Dendritic cell treated with granulocyte-macrophage colony-stimulating factor and Interleukin-4, amounts not matched to agents 40 ng/mL and 50 ng/mL, for 4 days (primary cell): ENCODE measurements around the gene KLF8.
A peak's percentile ranks its signal among the peaks of the same experiment; 100 is the strongest.
"Not testable (repeated sequence)": the region's sequence is repeated elsewhere in the genome, so short reads cannot be mapped to it uniquely, and the experiment has no call there.

Experiments used
- H3K27ac Mint-ChIP-seq: one replicate; pipeline ENCODE4 v1.8.0; 2022; ENCODE audit warnings: mild to moderate bottlenecking, mixed read lengths
- H3K27me3 Mint-ChIP-seq: one replicate; pipeline ENCODE4 v1.8.0; 2022; ENCODE audit warnings: mild to moderate bottlenecking, mixed read lengths
- H3K36me3 Mint-ChIP-seq: one replicate; pipeline ENCODE4 v1.8.0; 2022; ENCODE audit warnings: low read depth, mixed read lengths
- H3K4me1 Mint-ChIP-seq: one replicate; pipeline ENCODE4 v1.8.0; 2022; ENCODE audit warnings: low read depth, mixed read lengths
- H3K4me3 Mint-ChIP-seq: one replicate; pipeline ENCODE4 v1.8.0; 2022; ENCODE audit warnings: mild to moderate bottlenecking, moderate library complexity, mixed read lengths
- H3K9me3 Mint-ChIP-seq: one replicate; pipeline ENCODE4 v1.8.0; 2022; ENCODE audit warnings: mixed read lengths
- intact Hi-C: fragments of 100-400 bp; cut with micrococcal nuclease; formaldehyde crosslinking; loops from one replicate; pipeline ENCODE4 v1.15.0; 2022

KLF8 gene

DNA sequence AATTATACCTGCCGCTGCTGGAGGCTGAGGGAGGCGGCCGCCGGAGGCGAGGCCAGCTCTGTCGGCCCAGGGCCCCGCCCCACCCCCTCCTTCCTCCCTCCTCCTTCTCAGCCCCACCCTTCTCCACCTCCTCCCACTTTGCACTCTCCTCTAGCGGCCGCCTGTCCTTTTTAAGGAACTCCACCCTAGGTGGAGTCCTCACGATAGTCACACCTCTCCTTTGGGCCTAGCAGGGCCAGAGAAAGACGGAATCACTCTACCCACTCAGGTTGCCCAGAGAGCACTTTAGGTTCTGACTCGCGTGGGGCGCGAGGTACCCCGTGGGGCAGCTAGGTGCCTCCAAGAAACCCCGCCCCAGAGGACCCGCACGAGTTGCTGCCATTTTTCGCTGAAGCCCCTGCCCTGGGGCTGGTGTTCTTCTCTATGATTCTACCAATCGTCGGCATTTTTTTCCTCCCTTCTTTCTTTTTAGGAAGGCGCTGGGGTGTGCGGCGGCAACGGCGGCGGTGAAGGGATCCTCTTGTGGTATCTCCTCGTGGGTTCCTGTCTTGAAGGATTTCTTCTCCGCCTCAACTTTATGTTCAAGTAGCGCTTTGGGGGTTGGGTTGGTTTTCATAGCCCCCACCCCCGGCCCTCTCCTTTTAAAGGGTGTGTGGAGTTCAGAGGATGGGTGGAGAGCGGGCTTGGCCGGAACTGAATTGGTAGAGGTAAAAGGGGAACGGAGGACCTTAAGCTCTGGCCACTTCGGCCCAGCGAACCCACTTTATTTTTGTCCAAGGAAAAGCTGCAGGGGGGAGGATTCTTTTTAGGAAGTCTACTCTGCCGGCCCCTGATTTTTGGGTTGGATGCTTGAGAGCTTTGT, at the start of gene KLF8:
Gene KLF8, plus strand, starts transcription at position 136 of the 862 bp plus-strand sequence. CDS start 979 bp downstream, outside the sequence.
- H3K9me3 Mint-ChIP-seq = no peaks in the 10 kb centered on the region
- H3K4me1 Mint-ChIP-seq = peaks cover 32% of the 10 kb centered on the region
- peak within 1 kb of the TSS; percentile 77 for H3K27ac Mint-ChIP-seq
- no peaks in the 10 kb centered on the region for H3K36me3 Mint-ChIP-seq
- H3K27me3 Mint-ChIP-seq = peaks cover 26% of the 10 kb centered on the region
- peak within 1 kb of the TSS; percentile 80 for H3K4me3 Mint-ChIP-seq
- intact Hi-C loops = loop anchor here (5.0 kb wide), 1 partner anchor 495 kb away; the partner anchor contains the start of gene NBDY

DNA sequence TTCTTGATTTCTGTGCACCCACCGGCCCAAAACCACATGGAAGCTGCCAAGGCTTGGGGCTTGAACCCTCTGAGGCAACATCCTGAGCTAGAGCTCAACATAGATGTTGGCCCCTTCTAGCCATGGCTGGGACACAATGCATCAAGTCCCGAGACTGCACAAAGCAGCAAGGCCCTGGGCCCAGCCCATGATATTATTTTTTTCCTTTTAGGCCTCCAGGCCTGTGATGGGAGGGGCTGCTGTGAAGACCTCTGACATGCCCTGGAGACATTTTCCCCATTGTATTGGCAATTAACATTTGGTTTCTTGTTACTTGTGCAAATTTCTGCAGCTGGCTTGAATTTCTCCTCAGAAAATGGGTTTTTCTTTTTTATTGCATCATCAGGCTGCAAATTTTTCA, 25.2 kb upstream of the KLF8 start:
- H3K27me3 Mint-ChIP-seq, intact Hi-C loops: not testable (repeated sequence)
- H3K9me3 Mint-ChIP-seq = peaks cover 20% of the 10 kb centered on the region

DNA sequence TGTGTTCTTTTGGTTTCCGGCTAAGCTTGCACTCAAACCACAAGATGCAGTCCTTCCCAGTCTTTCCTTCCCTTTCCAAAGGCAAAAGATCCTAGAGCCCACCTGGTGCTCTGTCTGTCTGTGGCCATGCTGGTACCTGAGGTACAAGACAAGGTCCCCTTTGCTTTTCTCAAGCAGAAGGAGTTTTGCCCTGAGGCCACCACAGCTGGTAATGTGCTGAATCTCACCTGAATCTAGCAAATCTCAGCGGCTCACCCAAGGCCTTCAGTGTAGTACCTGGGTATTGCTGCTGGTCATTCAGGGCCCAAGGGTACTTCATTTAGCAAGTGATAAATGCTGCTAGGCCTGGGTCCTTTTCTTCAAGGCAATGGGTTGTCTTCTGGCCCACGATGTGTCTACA, 20.5 kb upstream of the KLF8 start:
- Mint-ChIP-seq H3K36me3 (no peaks in the 10 kb centered on the region), H3K4me1 (no peaks in the 10 kb centered on the region), H3K27me3 (no peaks in the 10 kb centered on the region), H3K4me3 (no peak overlapping the region), H3K9me3 (peaks cover 5% of the 10 kb centered on the region), H3K27ac (no peak overlapping the region)
- intact Hi-C loops = no loop called here

More for the DNA sequence above, 25.2 kb upstream of the KLF8 start:
- H3K36me3 Mint-ChIP-seq, H3K4me1 Mint-ChIP-seq, H3K4me3 Mint-ChIP-seq, H3K27ac Mint-ChIP-seq: not testable (repeated sequence)

DNA sequence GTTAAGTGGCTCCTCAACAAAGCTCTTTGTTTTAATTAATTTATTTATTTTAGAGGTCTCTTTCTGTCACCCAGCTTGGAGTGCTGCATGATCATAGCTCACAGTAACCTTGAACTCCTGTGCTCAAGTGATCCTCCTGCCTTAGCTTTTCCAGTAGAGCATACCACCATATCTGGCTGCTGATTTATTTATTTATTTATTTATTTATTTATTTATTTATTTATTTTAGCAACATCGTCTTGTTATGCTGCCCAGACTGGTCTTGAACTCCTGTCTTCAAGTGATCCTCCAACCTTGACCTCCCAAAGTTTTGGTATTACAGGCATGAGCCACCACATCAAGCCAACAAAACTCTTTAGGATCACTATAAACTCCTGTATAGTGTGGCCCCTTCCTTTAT, 15.8 kb upstream of the KLF8 start:
- Mint-ChIP-seq H3K9me3 (no peaks in the 10 kb centered on the region), H3K4me1 (no peaks in the 10 kb centered on the region), H3K27ac (no peak overlapping the region), H3K4me3 (no peak overlapping the region), H3K27me3 (no peaks in the 10 kb centered on the region), H3K36me3 (no peaks in the 10 kb centered on the region)
- intact Hi-C loops = no loop called here

DNA sequence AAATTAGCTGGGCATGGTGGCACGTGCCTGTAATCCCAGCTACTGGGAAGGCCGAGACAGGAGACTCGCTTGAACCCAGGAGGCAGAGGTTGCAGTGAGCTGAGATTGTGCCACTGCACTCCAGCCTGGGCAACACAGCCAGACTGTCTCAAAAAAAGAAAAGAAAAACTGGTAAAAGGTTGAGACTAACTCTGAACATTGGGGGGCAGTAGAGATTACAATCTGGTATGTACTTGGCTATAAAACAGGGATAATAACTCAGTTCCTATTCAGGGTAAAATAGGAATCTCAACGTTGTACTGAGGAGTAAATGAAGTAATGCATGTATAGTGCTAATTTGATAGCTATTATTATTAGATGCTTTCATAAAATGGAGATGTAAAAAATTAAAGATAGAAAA, 12.5 kb upstream of the KLF8 start:
- no peak overlapping the region for H3K27ac Mint-ChIP-seq
- H3K27me3 Mint-ChIP-seq = no peaks in the 10 kb centered on the region
- H3K4me3 Mint-ChIP-seq = no peak overlapping the region
- intact Hi-C loops = no loop called here
- no peaks in the 10 kb centered on the region for H3K36me3 Mint-ChIP-seq
- H3K4me1 Mint-ChIP-seq = no peaks in the 10 kb centered on the region
- H3K9me3 Mint-ChIP-seq = no peaks in the 10 kb centered on the region

DNA sequence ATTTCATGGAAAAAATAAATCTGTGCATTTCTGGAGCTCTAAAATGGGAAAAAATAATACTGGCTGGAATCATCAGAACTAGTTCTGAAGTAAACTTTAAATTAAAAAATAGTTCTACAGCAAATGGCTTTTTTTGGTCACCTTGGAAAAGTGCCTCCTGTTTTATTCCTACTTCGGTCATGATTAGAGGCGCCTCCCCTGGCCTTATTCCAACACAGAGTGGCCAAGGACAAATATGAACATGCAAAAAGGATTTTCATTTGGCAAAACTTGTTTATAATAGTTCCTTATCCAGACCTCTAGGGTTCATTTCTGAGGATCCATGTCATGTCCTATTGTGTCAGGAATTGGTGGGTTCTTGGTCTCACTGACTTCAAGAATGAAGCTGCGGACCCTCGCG, 11.1 kb upstream of the KLF8 start:
- H3K36me3 Mint-ChIP-seq = no peaks in the 10 kb centered on the region
- H3K9me3 Mint-ChIP-seq = no peaks in the 10 kb centered on the region
- intact Hi-C loops = no loop called here
- H3K27ac Mint-ChIP-seq = no peak overlapping the region
- no peaks in the 10 kb centered on the region for H3K27me3 Mint-ChIP-seq
- H3K4me3 Mint-ChIP-seq = no peak overlapping the region
- no peaks in the 10 kb centered on the region for H3K4me1 Mint-ChIP-seq

DNA sequence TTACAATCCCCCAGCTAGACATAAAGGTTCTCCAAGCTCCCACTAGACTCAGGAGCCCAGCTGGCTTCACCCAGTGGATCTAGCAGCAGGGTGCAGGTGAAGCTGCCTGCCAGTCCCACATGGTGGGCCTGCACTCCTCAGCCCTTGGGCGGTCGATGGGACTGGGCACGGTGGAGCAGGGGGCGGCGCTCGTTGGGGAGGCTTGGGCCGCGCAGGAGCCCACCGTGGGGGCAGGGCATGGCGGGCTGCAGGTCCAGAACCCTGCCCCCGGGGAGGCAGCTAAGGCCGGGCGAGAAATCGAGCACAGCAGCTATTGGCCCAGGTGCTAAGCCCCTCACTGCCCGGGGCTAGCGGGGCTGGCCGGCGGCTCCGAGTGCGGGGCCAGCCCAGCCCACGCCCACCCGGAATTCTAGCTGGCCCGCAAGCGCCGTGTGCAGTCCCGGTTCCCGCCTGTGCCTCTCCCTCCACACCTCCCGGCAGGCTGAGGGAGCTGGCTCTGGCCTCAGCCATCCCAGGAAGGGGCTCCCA, 9.6 kb upstream of the KLF8 start:
- no peaks in the 10 kb centered on the region for H3K9me3 Mint-ChIP-seq
- no peak overlapping the region for H3K27ac Mint-ChIP-seq
- H3K4me3 Mint-ChIP-seq = no peak overlapping the region
- H3K36me3 Mint-ChIP-seq = no peaks in the 10 kb centered on the region
- no peaks in the 10 kb centered on the region for H3K4me1 Mint-ChIP-seq
- no peaks in the 10 kb centered on the region for H3K27me3 Mint-ChIP-seq
- intact Hi-C loops = no loop called here

DNA sequence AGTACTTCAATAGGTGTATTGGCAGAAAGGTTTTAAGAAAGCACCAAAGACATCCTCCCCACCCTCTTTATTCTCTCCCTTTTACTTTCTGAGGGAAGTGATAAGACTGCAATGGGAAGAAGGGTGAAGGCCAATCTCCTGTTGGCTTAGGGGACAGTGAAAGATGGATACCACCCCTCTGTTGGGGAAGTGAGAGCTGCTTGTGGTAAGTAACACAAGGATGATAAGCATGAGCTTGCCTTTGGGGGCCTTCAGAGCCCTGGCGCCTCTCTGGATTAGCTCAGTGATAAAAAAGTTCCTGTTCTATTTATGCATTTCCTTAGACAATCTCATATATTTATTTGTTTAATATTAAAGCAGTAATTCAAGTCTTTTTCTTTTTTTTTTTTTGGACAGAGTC, 5.2 kb upstream of the KLF8 start:
- H3K9me3 Mint-ChIP-seq = no peaks in the 10 kb centered on the region

DNA sequence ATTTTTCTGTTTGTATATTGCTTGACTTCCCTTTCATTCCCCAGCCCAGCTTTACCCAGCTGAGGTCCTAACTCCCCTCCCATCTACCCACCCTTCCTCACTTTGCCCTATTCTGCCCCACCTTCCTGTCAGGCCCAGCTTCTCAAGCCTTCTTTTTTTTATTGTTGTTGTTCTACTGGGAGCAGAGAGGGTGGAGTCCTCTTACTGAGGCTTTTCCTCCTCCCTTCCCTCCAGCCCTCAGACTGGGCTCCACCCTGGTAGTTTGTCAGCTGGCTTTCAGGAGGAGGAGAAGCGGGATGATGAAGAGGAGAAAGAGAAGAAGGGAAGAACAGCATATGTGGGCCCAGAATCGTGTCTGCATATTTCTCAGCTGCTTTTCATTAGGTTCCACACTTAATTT, 3.2 kb upstream of the KLF8 start:
- Mint-ChIP-seq H3K4me3 (no peak overlapping the region), H3K4me1 (peaks cover 32% of the 10 kb centered on the region), H3K27ac (peak overlapping the region; percentile 11), H3K36me3 (no peaks in the 10 kb centered on the region), H3K9me3 (no peaks in the 10 kb centered on the region), H3K27me3 (peaks cover 26% of the 10 kb centered on the region)
- intact Hi-C loops = no loop called here

More for the DNA sequence above, 5.2 kb upstream of the KLF8 start:
- Mint-ChIP-seq H3K27ac (no peak overlapping the region), H3K36me3 (no peaks in the 10 kb centered on the region), H3K4me3 (no peak overlapping the region), H3K4me1 (peaks cover 14% of the 10 kb centered on the region), H3K27me3 (peaks cover 11% of the 10 kb centered on the region)
- intact Hi-C loops = no loop called here

DNA sequence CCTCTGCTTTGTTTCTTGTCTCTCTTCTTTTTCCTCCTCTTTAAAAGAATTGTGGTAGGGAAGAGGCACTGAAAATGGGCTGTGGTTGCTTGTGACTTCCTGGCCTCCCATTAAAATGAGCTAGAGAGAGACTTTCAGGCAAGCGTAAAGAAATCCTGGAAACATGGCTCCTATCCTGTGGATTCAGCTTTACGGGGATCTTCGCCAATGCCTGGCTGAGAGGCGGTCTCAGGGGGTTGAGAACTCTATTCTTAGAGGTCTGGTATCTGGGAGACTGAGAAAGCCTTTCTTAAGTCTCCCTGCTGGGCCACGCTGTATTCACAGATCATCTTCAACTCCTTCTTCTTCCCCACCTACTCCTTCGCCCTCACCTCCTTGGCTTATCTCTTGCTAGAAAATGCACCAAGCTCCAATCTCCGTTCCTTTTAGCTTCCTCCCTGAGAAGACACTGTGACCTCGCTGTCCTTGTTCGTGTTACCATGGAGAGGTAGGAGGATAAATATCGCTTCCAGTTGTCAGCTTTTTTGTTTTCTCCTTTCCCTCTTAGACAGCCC, 542 bp upstream of the KLF8 start:
- no peaks in the 10 kb centered on the region for H3K9me3 Mint-ChIP-seq
- intact Hi-C loops = loop anchor here (5.0 kb wide), 1 partner anchor 496 kb away; the partner anchor contains the start of gene NBDY
- peaks cover 26% of the 10 kb centered on the region for H3K27me3 Mint-ChIP-seq
- no peak overlapping the region for H3K4me3 Mint-ChIP-seq
- no peaks in the 10 kb centered on the region for H3K36me3 Mint-ChIP-seq
- peaks cover 32% of the 10 kb centered on the region for H3K4me1 Mint-ChIP-seq
- H3K27ac Mint-ChIP-seq = no peak overlapping the region

DNA sequence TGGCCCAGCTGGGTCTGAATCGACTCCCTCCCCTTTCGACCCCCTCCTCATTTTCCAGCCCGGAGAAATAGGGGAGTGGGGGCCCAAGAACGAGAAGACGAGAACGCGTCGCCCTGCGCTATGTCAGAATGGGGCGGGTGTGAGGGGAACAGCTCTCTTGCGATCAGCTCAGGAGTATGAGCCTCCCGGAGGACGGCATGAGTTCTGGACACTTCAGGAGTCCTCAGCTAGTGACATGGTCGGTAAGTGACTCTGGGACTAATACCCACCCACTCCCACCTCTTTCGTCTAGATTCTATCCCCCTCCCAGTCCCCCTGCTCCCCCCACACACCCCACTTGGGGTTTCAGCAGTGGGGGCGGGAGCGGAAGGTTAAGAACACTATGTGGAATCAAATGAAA, 944 bp downstream of the KLF8 start:
- Mint-ChIP-seq H3K4me3 (peak overlapping the region; percentile 80), H3K27me3 (peaks cover 26% of the 10 kb centered on the region), H3K36me3 (no peaks in the 10 kb centered on the region), H3K9me3 (no peaks in the 10 kb centered on the region), H3K4me1 (peaks cover 32% of the 10 kb centered on the region), H3K27ac (peak overlapping the region; percentile 77)
- intact Hi-C loops = loop anchor here (5.0 kb wide), 1 partner anchor 494 kb away; the partner anchor contains the start of gene NBDY

DNA sequence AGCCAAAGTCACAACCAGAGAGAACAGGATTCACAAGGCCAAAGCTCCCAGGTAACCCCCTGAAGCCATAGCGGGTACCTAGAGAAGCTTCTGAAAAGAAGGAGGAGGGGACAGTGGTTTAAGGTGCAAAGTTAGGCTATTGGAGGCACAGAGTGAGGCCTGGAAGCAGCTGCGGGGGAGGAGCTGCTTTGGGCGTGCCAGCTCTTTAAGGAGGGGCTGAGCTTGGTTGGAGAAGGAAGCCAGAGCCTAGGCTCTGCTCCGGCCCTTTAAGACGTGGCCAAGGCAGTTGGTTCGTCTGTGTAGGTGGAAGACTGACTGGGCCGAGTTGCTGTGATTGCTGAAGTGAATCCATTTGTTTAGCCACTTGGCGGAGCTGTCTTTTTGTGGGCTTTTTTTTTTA, 1.5 kb downstream of the KLF8 start:
- H3K4me1 Mint-ChIP-seq = peaks cover 30% of the 10 kb centered on the region
- intact Hi-C loops = loop anchor here (5.0 kb wide), 1 partner anchor 494 kb away; the partner anchor contains the start of gene NBDY
- peak overlapping the region; percentile 77 for H3K27ac Mint-ChIP-seq
- peaks cover 26% of the 10 kb centered on the region for H3K27me3 Mint-ChIP-seq
- H3K36me3 Mint-ChIP-seq = no peaks in the 10 kb centered on the region
- peak overlapping the region; percentile 80 for H3K4me3 Mint-ChIP-seq
- no peaks in the 10 kb centered on the region for H3K9me3 Mint-ChIP-seq

DNA sequence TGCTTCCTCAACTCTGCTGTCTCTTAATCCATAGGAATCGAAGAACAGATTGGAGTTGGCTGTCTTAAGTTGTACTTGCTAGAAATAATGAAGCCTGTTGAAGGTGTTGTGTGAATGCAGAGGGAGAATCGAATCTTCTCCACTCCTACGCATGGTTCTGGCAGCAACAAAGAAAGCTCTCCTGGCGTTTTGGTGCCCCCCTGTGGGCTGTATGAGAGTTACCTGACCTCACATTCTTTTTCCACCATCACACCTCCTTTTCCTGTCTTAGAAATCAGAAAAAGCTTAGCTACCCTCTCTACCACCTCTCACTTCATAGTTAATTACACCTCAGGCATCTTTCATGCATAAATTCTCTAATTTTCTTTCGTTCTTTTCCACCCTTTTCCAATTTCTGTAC, 16.3 kb downstream of the KLF8 start:
- no peaks in the 10 kb centered on the region for H3K9me3 Mint-ChIP-seq
- intact Hi-C loops = no loop called here
- H3K27ac Mint-ChIP-seq = no peak overlapping the region
- no peaks in the 10 kb centered on the region for H3K36me3 Mint-ChIP-seq
- no peaks in the 10 kb centered on the region for H3K27me3 Mint-ChIP-seq
- no peaks in the 10 kb centered on the region for H3K4me1 Mint-ChIP-seq
- no peak overlapping the region for H3K4me3 Mint-ChIP-seq
